HG03159 (cell line): ENCODE measurements around the gene PCDHB3.
A peak's percentile ranks its signal among the peaks of the same experiment; 100 is the strongest.
"Not testable (repeated sequence)": the region's sequence is repeated elsewhere in the genome, so short reads cannot be mapped to it uniquely, and the experiment has no call there.

Experiments used
- ATAC-seq: cut with Tn5 transposase; IDR thresholded peaks from one replicate; pipeline ENCODE4 v1.9.1; 2021; ENCODE audit warnings: mild to moderate bottlenecking, moderate library complexity; ENCODE audit not compliant: unreplicated experiment

The PCDHB3 gene

GRCh38 chr5:141100243-141100805, at the start of gene PCDHB3:
Gene PCDHB3 (plus strand): TSS chr5:141100473. CDS start chr5:141100650, 177 bp downstream.
- no peak for ATAC-seq

GRCh38 chr5:141050622-141051520, 49.4 kb upstream of the PCDHB3 start, which contains the start of gene PCDHB1:
Gene PCDHB1 (plus strand): TSS chr5:141051374. CDS start chr5:141051471, 97 bp downstream.
- ATAC-seq, result no peak

- ATAC-seq, result no peak
Measured at GRCh38 chr5:141051521-141051866, 48.8 kb upstream of the PCDHB3 start.

- no peak for ATAC-seq
Measured at GRCh38 chr5:141077826-141078225, 22.4 kb upstream of the PCDHB3 start.

- no peak for ATAC-seq
Measured at GRCh38 chr5:141082228-141082627, 18.0 kb upstream of the PCDHB3 start.

- peak; percentile 60 for ATAC-seq
Measured at GRCh38 chr5:141084487-141084989, 15.7 kb upstream of the PCDHB3 start.

- ATAC-seq, result no peak
Measured at GRCh38 chr5:141094481-141095262, 5.6 kb upstream of the PCDHB3 start, which contains the start of gene PCDHB2. Gene PCDHB2 (plus strand): TSS chr5:141094615. CDS start chr5:141094791, 176 bp downstream.

GRCh38 chr5:141095263-141095641, 5.0 kb upstream of the PCDHB3 start:
- ATAC-seq, result no peak

GRCh38 chr5:141096181-141096580, 4.1 kb upstream of the PCDHB3 start:
- not testable (repeated sequence) for ATAC-seq

- ATAC-seq, result not testable (repeated sequence)
Measured at GRCh38 chr5:141096586-141096985, 3.7 kb upstream of the PCDHB3 start.

- ATAC-seq, result no peak
Measured at GRCh38 chr5:141101059-141101458, 786 bp downstream of the PCDHB3 start.

GRCh38 chr5:141102070-141102469, 1.8 kb downstream of the PCDHB3 start:
- not testable (repeated sequence) for ATAC-seq

- ATAC-seq, result not testable (repeated sequence)
Measured at GRCh38 chr5:141102471-141102870, 2.2 kb downstream of the PCDHB3 start.

- no peak for ATAC-seq
Measured at GRCh38 chr5:141105350-141105749, 5.1 kb downstream of the PCDHB3 start.

- ATAC-seq, result no peak
Measured at GRCh38 chr5:141119250-141119649, 19.0 kb downstream of the PCDHB3 start.

GRCh38 chr5:141121563-141121962, 21.3 kb downstream of the PCDHB3 start, which contains the start of gene PCDHB4:
Gene PCDHB4 (plus strand): TSS chr5:141121818. CDS start chr5:141121999, 181 bp downstream.
- no peak for ATAC-seq

- no peak for ATAC-seq
Measured at GRCh38 chr5:141121985-141122384, 21.7 kb downstream of the PCDHB3 start.

- ATAC-seq, result not testable (repeated sequence)
Measured at GRCh38 chr5:141123396-141124135, 23.3 kb downstream of the PCDHB3 start.

GRCh38 chr5:141127305-141127704, 27.0 kb downstream of the PCDHB3 start:
- ATAC-seq, result no peak

GRCh38 chr5:141135030-141135717, 34.9 kb downstream of the PCDHB3 start, which contains the start of gene PCDHB5:
Gene PCDHB5 (plus strand): TSS chr5:141135206. CDS start chr5:141135435, 229 bp downstream.
- ATAC-seq, result no peak
